ENCODE data around the gene FOXN4. TPM values are rescaled to one million over a fixed set of nuclear protein-coding genes. Genes with fewer than 3 reads are reported as not detected.

FOXN4 gene
- total and polyA plus RNA-seq, 2 donors (not counting 3 experiments of a cell fraction or from before 2014, with no cell fraction given): not detected

DNA sequence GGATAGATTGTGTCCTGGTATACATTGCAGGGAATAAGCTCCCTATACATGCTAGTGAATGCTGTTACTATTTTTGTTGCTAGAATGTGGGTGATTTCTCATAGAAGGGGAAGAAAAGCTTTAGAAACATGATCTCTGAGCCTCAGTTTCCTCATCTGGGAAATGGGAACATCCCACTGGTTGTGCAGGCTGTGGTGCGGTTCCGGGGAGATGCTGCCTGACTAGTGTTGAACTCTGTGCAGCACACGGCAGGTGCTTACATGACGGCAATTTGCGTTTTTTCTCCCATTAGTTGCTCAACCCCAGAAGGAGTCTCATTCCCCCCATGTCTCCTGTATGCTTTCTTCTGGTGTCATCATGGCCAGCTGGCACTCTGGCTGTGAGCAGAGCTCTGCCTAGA lies 32.9 kb downstream of the FOXN4 start:
- H3K4me1 ChIP-seq (ENCODE audit: control insufficient read depth, extremely low read depth, insufficient read depth, low read length): no peaks in the 10 kb centered on the region
- no peak overlapping the region for H3K27ac ChIP-seq (ENCODE audit: insufficient read depth, low read depth, low read length)
- H4K20me1 ChIP-seq (replicated peaks; ENCODE audit: control insufficient read depth, extremely low read depth, insufficient read depth, low read length): no peaks in the 10 kb centered on the region
- no peak overlapping the region for H3K9ac ChIP-seq (replicated peaks; ENCODE audit: extremely low read depth, insufficient read depth, low read length)
- intact Hi-C loops (cut with micrococcal nuclease): no loop called here
- no peaks in the 10 kb centered on the region for H3K9me3 ChIP-seq (replicated peaks; ENCODE audit: control insufficient read depth, insufficient read depth, low read length)
- DNase-seq (ENCODE audit: low read depth, low spot score) (no peak), FAIRE-seq (no peak)
- POLR2A ChIA-PET: interaction anchor here (0.5 kb wide), 1 partner anchor 204 kb away, joined by 3 read pairs; no protein-coding TSS in a partner anchor
- H3K9me1 ChIP-seq (replicated peaks; ENCODE audit: control insufficient read depth, extremely low read depth, insufficient read depth, low read length): no peaks in the 10 kb centered on the region
- H3K4me3 ChIP-seq (replicated peaks in 1 of 3; ENCODE audit: insufficient read depth in 1 of 3, low read depth in 1 of 3, low read length in 3 of 3): no peak overlapping the region
- H3K4me2 ChIP-seq (ENCODE audit: insufficient read depth, low read length): no peak overlapping the region
- H3K79me2 ChIP-seq (ENCODE audit: control insufficient read depth, insufficient read depth, low read length): no peaks in the 10 kb centered on the region
- H3K27me3 ChIP-seq (ENCODE audit: control insufficient read depth in 2 of 2, insufficient read depth in 2 of 2, low read length in 2 of 2): no peaks in the 10 kb centered on the region
- TF ChIP-seq MYC (IDR thresholded peaks at IDR 0.05; ENCODE audit: low read depth, low read length) (no peak), FOS (IDR thresholded peaks at IDR 0.05; ENCODE audit: borderline replicate concordance, insufficient read depth, low read length) (no peak), POLR2AphosphoS5 (IDR thresholded peaks at IDR 0.05; ENCODE audit: insufficient read depth, low read depth, low read length) (no peak), EZH2 (IDR thresholded peaks at IDR 0.05; ENCODE audit: borderline replicate concordance, low read depth, low read length, severe bottlenecking) (no peak), JUN (IDR thresholded peaks at IDR 0.05; ENCODE audit: borderline replicate concordance, insufficient read depth, insufficient read length, low read depth) (no peak), CTCF (IDR thresholded peaks at IDR 0.05; ENCODE audit: extremely low read depth in 1 of 2, insufficient read depth in 1 of 2, low read depth in 1 of 2, low read length in 2 of 2) (no peak)
- H3K36me3 ChIP-seq (ENCODE audit: control insufficient read depth in 2 of 2, extremely low read depth in 1 of 2, insufficient read depth in 2 of 2, low read length in 2 of 2): no peaks in the 10 kb centered on the region
- BruUV-seq (replicated peaks): no TSS peak
- dilution Hi-C loops (cut with MboI; ENCODE audit: extremely low pct_ligation_motif_present, low sequenced_read_pairs): no loop called here
- H2AFZ ChIP-seq (ENCODE audit: low read depth, low read length): no peak overlapping the region
- CTCF ChIA-PET: interaction anchor here (1.0 to 3.2 kb wide), 2 partner anchors 12 to 109 kb away, joined by 5 to 7 read pairs; no protein-coding TSS in a partner anchor

Data from endothelial cell of umbilical vein (primary cell).